ENCODE results near the gene TARS3.
"Not testable (repeated sequence)": the region's sequence is repeated elsewhere in the genome, so short reads cannot be mapped to it uniquely, and the experiment has no call there.

The TARS3 gene

DNA sequence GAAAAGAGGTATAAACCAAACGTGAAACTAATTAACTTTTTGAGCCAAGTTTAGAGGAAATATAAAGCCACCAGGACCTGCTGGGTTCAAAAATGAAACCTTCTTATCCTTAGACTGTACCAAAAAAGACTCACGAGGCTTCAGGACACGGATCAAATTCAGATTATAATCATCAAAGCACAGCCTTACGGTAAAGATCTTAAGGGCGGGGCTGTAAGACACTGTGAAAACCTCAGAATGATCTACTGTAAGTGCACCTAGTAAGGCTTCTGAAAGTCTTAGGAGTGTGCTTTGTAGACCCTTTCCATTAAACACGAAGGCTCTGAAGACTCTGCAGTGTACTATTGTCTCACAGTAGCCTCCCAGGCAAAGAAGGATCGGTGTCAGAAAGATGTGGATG lies 26.8 kb downstream of the TARS3 start:
- no peak for DNase-seq

- DNase-seq: no peak
Measured at GRCh38 chr15:101696829-101697228, 27.4 kb downstream of the TARS3 start.

DNA sequence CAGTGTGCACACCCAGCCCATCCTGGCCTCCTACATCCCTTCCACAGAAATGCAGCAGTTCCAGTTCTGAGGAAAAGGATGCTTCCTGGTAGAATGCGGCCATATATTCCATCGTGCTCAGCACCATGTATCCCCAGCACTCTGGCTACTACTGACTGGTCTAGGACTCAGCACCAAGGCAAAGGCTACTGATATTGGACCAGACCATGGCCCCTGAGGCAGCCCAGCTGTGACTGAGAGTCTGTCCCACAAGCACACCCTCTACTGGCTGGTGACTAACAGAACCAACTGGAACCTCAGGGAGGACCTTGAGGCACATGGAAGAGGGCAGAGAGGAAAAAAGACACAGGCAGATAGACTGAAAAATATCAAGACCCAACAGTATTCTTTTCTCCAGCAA lies 30.0 kb downstream of the TARS3 start:
- DNase-seq: no peak

DNA sequence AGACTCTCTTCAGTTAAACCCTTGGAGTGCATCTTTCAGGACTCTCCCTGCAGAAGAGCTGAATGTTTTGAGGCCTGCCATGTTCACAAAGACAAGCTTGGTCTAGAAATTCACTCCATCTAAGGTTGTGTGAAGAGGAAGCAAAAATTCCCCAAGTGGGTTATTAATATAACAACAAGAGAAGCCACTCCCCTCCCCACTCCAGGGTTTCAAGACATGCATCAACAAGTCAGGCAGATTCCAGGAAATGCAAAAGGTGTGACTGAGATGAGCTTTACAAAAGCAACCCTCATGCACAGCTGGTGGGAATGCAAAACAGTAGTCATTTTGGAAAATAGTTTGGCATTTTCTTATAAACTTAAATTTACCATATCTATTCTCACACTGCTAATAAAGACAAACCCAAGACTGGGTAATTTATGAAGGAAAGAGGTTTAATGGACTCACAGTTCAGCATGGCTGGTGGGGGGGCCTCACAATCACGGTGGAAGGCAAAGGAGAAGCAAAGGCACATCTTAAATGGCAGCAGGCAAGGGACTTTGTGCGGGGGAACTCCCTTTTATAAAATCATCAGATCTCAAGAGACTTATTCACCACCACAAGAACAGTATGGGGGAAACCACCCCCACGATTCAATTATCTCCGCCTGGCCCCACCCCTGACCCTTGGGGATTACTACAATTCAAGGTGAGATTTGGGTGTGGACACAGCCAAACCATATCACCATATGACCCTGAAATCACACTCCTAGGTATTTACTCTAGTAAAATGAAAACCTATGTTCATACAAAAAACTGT lies 31.3 kb downstream of the TARS3 start:
- DNase-seq: peak in 1 of 2 experiments; percentile 52

DNA sequence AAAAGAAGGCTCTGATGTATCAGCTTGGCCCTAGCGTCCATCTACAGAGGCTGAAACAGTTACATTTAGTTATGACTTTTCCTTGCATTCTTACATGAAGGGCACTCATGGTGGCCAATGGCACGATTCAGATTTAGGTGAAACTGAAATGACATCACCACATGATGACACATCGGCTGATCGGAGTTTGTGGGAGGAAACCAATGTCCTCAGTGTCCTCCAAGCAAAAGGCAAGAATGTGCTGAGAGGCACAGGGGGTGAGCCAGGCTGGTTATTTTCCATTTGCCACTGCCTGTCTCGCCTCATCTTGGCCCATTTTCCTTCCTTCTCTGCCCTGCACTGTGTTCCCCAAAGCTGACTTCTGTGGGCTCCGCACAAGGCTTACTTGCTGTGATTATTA lies 34.4 kb downstream of the TARS3 start:
- no peak for DNase-seq

- no peak for DNase-seq
Measured at GRCh38 chr15:101686718-101687117, 37.6 kb downstream of the TARS3 start.

DNA sequence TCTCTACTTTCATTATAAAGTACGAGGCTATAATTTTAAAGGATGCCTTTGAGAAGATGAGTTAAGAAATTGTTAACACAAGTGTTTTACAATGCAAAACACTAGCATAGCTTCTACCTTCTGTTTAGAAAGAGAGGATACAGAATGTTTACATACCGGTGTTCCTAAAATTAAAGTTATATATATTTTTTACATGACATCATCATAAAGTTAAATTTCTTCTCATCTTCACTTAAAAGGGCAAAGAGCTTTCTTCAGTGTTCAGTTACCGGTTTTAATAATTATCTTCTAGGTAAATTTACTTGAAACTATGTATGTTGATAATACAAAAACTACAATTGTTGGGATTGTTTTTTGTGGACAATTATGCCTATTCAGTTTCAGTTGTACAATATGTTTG lies 39.4 kb downstream of the TARS3 start:
- DNase-seq: peak in 1 of 2 experiments; percentile 49

DNA sequence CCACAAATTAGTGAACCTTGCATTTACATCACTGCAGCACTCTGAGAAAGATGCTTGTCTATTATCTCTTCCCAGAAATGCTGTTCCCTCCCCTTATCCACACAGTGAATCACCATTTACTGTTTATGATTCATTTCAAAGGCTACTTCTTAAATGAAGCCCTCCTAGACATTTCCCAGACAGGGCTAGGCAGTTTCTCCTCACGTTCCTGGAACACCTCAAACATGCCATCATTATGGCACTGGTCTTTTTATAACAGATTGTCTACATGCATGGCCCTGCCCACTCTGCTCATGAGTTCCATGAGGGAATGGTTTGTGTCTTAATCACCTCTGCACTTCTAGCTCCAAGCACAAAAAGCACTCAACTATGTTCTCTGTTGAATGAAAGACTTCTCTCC lies 39.9 kb downstream of the TARS3 start:
- peak; percentile 62 to 69 for DNase-seq

GRCh38 chr15:101679806-101680205 lies 44.5 kb downstream of the TARS3 start:
- DNase-seq: no peak

DNA sequence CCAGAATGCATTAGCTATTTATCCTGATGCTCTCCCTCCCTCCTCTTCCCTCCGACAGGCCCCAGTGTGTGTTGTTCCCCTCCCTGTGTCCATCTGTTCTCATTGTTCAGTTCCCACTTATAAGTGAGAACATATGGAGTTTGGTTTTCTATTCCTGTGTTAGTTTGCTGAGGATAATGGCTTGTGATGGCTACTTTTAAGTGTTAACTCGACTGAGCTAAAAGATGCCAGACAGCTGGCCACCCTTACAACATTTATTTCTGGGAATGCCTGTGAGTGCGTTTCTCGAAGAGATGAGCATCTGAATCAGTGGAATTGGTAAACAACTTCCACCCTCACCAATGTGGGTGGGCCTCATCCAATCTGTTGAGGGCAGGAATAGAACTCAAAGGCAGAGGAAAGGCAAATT lies 47.3 kb downstream of the TARS3 start:
- DNase-seq: no peak

- DNase-seq: no peak
Measured at GRCh38 chr15:101675796-101676582, 48.3 kb downstream of the TARS3 start.

DNA sequence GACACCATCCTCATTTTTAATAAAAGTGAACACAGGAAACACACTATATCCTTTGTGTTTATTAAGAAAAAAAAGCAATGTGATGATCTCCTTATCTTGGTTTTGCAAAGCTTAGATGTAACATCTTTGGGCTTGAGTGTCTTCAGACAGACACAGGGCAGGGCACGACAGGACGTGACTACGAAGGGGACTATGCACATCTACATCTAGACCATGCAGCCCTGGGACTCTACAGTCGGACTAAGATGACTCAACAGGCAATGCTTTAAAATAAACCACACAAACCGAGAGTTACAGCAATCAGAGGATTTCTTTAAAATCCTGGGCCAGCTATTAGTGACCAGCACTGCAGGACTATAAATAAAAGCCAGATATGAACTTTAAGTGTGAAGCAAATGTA lies 49.3 kb downstream of the TARS3 start:
- no peak for DNase-seq

GRCh38 chr15:101672298-101672697 lies 52.0 kb downstream of the TARS3 start:
- no peak for DNase-seq

DNA sequence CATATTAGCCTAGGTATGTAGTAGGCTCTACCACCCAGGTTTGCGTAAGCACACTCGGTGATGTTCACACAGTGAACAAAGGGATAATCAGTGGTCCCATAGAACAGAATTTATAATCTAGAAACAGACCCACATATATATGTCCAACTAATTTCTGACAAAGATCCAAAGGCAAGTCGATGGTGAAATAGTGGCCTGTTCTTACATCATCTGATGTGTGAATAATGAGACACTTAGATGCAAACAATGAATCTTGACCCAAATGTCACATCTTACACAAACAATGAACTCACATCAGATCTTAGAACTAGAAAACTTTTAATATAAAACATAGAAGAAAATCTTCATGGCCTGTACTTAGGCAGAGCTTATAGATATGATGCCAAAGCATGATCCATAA lies 54.5 kb downstream of the TARS3 start:
- DNase-seq: no peak

DNA sequence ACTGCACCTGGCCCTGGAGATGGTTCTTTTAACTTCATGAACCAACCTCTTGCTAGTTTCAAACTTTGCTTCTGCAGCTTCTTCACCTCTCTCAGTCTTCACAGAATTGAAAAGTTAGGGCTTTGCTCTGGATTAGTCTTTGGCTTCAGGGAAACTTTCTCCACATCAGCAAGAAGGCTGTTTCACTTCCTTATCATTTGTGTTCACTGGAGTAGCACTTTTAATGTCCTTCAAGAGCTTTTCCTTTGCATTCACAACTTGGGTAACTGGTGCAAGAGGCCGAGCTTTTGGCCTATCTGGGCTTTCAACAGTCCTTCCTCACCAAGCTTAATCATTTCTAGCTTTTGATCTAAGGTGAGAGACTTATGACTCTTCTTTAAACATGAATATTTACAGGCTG lies 56.4 kb downstream of the TARS3 start:
- no peak for DNase-seq

- DNase-seq: peak in 1 of 2 experiments; percentile 30
Measured at GRCh38 chr15:101664303-101664913, 59.9 kb downstream of the TARS3 start.

DNA sequence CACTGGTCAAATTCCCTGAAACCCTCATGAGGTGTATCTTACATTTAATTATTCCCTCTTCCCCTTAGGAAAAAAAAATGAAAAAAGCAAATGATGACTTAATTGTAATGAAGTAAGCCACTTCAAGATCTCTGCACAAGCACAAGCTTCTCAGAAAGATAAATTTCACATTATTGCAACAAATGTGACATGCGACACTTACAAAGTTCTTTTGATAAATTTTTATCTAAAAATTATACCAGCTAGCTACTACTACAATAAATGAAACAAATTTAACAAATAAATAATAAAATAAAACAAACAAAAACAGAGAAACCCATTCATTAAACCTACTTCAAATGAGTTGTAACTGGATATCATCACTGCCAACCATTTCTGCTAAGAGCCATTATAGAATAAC lies 62.1 kb downstream of the TARS3 start:
- no peak for DNase-seq

- DNase-seq: no peak
Measured at GRCh38 chr15:101660005-101660404, 64.3 kb downstream of the TARS3 start.

DNA sequence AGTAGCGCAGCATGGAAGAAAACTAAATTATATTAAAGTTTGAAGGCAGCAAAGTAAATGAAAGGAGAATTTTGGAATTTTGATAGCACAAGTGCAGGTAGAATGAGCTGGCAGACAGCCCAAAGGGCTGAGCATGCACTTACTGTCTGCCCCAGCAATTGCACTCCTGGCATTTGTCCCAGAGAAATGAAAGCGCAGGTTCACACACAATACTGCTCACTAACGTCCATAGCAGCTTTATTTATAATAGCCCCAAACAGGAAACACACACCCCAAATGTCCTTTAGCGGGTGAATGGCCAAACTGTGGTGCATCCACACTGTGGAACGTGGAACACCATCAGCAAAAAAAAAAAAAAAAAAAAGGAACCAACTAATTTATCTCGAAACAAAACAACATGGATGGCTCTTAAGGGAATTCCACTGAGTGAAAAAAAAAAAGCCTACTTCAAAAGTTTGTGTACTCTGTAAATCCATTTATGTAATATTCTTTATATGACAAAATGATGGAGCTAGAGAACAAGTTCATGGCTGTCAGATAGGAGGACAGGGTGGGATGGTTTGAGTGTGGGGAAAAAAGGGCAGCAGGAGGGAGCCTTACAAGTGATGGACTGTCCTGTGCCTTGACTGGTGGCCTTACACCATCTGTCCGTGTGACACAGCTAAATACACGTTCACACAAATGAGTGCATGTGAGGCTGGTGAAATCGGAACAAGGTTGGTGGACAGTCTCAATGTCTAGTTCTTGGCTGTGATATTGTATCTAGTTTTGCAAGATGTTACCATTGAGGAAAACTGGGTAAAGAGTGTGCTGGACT lies 66.1 kb downstream of the TARS3 start:
- DNase-seq: no peak

- DNase-seq: no peak
Measured at GRCh38 chr15:101657171-101657570, 67.1 kb downstream of the TARS3 start.

DNA sequence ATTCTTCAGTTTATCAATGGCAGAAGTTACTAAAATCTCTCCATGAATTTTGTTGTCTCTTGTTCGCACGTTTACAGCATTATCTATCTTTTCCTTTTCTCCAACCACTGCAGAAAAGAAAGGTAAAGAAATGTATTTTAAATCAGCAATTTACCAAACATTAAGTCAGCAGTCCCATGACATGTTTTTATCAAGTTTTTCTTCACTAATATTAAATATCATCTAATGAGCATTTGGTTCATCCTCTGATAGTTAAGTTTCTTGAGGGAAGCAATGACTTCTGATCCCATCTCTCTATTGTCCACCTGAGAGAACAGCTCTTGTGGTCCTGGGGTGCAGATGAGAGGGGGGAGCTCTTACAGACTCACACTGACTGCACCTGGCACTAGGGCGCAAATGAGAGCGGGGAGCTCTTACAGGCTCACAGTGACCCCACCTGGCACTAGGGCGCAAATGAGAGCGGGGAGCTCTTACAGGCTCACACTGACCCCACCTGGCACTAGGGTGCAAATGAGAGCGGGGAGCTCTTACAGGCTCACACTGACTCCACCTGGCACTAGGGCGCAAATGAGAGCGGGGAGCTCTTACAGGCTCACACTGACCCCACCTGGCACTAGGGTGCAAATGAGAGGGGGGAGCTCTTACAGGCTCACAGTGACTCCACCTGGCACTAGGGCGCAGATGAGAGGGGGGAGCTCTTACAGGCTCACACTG lies 69.5 kb downstream of the TARS3 start:
- not testable (repeated sequence) for DNase-seq

DNA sequence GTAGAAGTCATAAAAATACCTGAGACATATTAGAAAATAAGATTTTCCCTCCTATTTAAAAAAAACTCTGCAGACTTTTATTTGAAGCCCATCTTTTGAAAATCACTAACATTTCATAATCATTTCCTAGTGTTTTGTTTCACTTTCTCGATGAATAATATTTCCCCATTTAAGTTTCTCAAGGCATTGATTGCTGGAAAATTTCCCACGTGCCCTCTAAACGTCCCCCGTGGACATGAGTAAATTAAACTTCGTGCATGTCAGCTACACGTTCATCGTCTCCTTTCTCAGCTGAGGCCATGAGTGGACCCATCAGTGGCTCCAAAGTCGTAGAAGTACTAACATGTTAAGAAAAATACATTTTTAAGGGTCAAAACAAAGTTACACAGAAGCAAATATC lies 70.1 kb downstream of the TARS3 start:
- no peak for DNase-seq

All from NCI-H526 (cell line).